GM21723 (cell line): ENCODE results near the gene ZFAND2A.
"Not testable (repeated sequence)": the region's sequence is repeated elsewhere in the genome, so short reads cannot be mapped to it uniquely, and the experiment has no call there.

Experiments
- ATAC-seq: cut with Tn5 transposase; IDR thresholded peaks from one replicate; pipeline ENCODE4 v1.9.1; 2021; ENCODE audit warnings: mild to moderate bottlenecking, moderate library complexity; ENCODE audit not compliant: unreplicated experiment

The ZFAND2A gene

DNA sequence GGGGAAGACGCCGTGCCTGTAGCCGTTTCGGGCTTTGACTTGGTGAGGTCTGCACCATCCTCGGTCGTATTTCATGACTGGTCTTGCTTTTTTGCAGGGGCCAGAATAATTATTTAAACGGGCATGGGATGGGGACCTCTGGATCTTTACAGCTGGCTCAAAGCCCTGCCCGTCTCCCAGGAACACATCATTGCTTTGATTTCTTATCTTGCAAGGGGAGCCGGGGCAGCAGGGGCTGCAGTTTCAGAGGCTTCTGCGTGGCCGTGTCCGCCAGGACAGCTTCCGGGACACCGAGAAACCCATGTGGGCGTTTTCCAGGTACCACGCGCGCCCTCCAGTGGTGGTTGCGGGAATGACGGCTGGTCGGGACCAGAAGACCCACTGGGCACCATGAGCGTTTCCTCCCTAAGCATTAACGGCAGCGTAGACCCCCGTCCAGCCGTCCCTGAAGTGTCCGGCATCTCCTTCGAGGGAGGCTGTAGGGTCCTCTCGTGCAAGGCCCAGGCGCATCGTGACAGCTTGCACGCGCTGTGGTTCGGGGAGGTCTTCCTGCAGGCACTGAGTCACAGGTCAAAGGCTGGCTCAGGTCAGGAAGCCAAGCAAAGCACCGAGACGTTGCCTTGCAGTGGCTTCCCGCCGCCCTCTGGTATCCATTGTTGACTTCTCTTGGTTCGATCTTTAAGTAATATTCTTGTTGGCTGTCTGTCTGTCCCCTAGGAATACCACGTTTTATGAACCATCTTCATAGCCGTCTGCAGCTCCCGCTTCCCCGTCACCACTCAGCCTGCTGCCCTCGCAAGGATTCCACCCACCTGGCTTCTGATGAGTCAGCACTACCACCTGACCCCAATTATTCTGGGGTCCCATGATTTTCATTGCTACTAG lies 16.2 kb upstream of the ZFAND2A start:
- ATAC-seq: no peak

DNA sequence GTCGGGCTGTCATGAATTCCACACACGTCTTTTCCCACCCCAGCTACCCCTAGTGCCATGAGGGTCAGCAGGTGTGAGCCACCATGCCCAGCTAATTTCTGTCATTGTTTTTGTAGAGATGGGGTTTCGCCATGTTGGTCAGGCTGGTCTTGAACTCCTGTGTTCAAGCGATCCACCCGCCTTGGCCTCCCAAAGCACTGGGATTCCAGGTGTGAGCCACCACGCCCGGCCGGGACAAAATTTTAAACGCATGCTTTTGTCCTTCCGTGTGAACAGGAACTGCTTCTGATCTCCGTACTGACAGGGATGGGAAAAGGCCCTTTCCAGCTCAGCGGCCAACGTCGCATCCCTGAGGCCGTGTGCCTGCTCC lies 15.6 kb upstream of the ZFAND2A start:
- ATAC-seq: no peak

DNA sequence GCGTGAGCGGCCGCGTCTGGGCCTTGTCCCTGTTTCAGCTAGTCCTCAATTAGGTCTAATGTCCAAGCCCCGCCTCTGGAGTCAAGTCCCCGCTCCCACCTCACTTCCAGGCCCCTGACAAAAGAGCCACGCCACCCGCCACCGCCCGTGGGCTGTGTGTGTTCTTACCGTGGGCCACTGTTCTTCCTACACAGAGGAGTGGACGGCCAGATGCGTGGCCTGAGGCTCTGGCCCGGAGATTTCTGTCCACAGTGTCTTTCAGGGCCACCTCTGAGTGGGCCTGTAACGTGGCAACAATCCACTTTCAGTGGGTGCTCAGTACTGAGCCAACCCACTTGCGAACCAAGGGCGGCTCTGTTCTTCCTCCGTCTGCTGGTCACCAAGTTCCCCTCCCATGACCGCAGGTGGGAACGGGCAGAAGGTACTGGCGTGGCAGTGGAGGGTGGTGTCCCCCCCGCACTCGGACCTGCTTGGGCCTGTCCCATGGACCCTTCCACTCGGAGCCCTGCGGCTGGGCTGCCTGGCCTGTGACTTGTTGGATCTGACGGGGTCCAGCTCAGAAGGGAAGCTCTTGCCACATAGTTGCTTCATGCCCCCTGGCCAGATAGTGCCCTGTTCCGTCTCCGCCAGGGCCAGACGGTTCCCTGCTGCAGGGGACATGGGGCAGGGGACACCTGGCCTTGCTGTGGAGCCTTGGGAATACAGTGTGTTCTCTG lies 15.0 kb upstream of the ZFAND2A start:
- ATAC-seq: no peak

DNA sequence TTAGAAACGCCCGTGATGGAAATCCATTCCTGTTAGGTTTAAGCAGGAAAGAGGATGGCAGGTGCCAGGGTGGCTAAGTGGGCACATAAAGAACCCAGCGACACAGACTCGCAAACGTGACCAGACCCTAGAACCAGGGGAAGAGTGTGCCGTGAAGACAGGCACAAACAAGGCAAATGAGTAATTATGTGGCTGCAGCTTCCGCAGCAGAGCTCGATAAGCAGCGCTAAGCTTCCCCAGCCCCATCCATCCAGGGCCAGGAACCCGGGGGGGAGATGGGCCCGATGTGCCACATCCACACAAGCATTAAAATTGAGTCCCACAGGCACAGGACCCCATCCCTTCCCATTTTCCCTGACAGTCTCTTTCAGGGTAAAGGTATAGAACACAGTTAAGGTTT lies 14.0 kb upstream of the ZFAND2A start:
- ATAC-seq: no peak

DNA sequence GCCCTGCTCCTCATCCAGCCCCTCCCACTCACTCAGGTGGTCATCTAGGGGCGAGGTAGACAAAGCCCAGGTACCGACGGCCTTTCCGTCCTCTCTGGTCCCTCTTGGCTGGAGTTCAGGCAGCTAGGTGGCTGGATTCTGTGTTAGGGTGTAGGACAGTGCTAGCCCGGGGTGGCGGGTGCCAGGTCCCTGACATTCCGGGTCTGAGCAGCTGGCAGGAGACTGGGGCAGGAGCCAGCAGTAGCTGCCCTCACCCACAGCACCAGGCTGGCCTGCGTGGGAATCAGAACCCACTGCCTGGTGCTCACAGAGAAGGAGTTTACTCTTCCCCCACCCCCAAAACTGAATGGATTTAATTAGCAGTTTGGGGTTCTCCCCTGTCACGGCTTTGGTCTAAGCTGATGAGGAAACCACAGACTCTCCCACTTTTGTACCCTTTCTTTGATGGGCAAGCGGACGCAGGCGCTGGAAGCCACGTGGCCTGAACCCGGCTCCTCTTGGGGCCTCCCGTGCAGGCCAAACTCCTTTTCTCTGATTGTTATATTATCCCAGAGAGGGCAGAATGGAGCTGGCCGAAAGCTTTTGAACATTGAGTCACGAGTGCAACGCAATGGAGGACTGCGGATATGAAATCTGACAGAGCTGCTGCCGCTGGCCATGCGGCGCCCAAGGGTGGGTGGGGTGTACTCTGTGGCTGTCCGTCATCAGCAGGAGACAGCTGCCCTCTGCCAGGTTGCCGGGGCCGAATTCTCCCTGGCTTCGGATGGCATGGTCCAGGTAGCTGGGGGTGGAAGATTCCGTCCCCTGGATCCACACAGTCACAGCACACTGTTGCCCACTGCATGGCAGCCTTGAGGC lies 12.9 kb upstream of the ZFAND2A start:
- no peak for ATAC-seq

DNA sequence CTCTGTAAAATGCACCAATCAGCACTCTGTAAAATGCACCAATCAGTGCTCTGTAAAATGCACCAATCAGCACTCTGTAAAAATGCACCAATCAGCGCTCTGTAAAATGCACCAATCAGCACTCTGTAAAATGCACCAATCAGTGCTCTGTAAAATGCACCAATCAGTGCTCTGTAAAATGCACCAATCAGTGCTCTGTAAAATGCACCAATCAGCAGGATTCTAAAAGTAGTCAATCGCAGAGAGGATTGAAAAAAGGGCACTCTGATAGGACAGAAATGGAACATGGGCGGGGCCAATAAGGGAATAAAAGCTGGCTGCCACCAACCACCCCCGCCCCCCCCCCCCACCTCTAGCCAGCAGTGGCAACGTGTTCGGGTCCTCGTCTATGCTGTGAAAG lies 11.5 kb upstream of the ZFAND2A start:
- not testable (repeated sequence) for ATAC-seq

DNA sequence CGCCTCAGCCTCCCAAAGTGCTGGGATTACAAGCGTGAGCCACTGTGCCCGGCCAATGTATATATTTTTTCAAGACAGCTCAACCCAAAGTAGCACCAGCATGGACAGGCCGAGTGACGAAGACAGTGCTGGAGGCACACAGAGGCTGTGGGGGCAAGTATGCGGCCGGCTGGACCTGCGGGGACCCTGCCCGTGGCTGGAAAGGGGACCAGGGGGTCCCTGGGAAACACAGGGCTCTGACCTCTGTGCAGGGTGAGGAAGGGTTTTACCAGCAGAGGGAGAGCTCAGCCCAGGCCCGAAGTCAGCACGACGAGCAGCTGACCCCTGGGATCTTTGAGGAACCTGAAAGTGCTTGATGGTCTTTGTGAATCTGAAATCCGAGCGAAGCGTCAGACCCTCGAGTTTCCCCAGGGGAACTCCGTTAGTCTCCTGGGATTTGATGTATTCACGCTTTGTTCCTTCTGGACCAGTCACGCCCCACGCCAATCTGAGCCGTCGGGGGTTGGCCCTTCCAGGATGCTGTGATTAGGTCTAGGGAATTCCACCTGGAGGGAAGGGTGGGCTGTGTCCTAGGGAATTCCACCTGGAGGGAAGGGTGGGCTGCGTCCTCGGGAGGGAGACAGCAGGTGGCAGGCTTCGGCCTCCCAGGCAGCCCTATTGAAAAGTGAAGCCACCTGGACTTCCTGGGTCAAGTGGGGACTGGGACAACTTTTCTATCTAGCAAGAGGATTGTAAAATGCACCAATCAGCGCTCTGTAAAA lies 10.9 kb upstream of the ZFAND2A start:
- no peak for ATAC-seq

DNA sequence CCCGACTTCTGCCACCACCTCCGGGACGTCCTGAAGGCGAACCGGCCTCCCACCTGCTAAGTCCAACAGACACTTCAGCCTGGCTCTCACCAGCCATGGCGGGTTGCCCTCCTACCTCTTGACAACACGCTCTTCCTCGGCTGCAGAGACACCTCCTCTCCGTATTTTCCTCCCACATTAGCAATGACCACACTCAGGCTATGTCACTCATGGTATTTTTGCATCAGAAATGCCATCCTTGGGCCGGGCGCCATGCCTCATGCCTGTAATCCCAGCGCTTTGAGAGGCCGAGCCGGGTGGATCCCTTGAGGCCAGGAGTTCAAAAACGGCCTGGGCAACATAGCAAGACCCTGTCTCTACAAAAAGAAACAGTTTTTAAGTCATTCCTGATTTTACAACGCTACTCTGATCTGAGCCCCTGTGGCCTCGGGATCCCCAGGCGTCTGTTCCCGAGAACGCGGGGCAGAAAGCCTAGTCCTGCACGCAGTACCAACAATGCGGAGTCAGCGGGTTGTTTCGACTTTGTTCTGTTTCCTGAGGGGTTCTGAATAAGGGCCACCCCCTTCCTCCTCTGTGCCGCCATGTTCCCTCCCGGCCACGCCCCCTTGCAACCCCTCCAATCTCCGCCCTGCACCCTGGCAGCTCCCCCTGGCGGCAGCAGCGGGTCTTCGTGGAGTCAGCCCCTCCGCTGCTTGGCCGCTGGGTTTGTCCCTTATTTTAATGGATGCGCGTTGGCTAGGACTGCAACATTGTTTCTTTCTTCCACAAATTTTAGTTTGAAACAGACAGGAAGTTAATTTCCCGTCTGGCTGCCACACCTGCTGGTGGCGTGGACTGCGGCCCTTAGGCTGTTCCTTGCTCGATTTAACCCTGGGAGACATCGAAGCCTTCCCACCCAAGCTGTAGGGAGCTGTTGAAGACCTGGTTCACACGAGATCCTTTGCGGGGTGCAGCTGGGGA lies 9.7 kb upstream of the ZFAND2A start:
- peak; percentile 74 for ATAC-seq

DNA sequence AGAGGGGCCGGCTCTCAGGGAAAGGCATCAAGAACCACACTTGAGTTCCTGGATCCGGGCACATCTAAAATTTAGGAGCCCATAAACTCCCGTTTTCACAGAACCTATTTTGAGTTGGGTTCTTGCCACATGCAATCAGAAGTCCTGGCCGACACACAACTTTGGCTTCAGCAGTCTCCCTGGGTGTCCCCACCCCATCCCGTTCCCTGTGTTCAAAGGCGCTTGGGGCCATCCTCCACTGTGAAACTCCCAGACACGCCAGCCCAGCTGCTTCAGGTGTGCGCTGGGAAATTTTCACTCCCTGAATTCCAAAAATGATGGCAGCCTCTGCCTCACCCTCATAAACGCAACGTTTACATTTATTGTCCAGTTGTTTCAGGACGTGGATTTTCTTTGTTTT lies 8.4 kb upstream of the ZFAND2A start:
- no peak for ATAC-seq

DNA sequence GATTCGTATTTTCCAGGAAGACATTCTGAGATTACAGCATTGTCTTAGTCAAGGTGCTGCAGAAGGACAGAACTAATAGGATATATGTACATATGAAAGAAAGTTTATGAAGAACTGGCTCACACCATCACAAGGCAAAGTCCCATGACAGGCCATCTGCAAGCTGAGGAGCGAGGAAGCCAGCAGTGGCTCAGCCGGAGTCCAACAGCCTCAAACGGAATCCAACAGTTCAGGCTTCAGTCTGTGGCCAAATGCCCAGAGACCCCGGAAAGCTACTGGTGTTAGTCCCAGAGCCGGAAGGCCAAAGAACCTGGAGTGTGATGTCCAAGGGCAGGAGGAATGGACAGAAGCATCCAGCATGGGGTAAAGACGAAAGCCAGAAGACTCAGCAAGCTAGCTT lies 4.4 kb upstream of the ZFAND2A start:
- ATAC-seq: no peak

DNA sequence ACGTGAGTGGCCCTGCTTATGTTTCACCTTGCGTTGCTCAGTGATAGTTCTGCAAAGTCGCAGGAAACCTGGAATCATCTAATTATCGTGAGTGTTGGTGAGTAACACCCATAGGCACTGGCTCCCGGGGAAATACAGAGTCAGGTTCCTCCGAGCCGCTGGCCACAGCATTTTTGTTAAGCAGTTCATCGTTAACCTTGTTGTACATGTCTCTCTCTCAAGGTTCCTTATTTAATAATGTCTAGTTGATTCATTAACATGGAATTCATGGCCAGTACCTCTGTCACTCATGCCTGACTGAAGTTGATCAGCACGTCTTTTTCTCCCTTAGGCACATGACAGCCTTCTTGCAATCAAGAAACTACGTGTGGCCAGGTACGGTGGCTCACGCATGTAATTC lies 3.1 kb upstream of the ZFAND2A start:
- ATAC-seq: no peak

DNA sequence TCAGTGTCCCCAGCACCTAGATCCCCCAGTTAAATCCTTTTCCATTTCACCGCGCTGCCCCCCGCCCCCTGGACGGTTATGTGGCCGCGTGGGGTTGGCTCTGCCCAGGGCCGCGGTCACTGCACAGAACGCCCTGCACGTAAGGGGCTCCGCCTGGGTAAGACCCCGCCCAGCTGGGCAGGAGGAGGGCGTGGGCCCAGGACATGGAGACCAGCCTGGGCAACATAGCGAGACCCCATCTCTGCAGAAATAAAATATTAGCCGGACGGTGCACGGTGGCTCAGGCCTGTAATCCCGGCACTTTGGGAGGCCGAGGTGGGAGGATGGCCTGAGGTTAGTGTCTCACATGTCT lies 650 bp upstream of the ZFAND2A start:
- peak; percentile 31 for ATAC-seq

DNA sequence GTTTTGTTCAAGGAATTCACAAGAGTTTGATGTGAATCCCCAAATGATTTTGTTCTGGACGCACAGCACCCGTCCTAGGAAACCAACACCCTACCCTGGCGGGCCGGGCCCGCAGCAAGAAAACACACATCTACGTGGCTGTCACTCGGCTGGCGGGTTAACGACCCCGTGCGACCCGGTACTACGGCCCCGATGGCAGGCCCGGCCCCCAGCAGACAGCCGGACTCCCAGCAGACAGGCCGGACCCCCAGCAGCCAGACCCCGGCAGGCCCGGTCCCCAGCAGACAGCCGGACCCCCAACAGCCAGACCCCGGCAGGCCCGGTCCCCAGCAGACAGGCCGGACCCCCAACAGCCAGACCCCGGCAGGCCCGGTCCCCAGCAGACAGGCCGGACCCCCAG lies 765 bp downstream of the ZFAND2A start:
- not testable (repeated sequence) for ATAC-seq

DNA sequence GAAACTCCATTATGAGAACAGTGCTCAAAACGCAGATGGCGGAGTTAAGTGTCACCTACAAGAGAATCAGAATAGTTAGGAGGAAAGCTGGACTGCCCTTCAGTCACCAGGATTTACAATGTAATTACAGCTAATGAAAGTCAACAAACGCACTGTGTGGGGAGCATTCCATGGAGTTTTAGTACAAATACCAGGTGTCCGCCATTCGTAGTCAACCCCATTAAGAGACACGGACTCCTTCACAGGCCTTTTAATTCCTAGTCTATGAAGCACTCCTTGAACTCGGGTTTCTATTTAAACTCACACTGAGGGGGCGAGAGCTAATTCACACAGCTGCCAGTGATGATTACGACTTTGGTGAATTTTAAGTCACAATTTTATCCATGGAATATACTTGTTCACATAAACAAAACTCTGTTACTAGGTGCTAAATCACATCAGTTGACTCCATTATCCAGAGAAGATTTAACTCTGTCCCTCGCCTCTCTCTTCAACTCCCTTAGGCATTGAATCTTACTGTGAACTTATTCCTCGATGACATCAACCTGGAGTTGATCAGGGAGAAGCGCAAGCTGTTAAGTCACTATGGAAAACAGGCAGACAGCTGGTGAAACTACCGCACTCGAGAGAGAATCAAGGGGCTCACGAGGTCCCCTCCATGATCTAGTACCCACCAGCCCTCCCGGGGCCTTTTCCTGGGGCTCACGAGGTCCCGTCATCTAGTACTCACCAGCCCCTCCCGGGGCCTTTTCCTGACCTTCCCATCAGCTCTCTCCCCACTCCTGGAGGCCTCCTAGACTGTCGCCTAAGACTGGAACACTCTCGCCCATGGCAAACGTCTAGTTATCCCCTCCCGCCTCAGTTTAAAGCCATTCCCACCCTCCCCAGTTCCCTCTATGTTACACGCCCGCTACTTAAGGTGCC lies 1.5 kb downstream of the ZFAND2A start:
- ATAC-seq: no peak

DNA sequence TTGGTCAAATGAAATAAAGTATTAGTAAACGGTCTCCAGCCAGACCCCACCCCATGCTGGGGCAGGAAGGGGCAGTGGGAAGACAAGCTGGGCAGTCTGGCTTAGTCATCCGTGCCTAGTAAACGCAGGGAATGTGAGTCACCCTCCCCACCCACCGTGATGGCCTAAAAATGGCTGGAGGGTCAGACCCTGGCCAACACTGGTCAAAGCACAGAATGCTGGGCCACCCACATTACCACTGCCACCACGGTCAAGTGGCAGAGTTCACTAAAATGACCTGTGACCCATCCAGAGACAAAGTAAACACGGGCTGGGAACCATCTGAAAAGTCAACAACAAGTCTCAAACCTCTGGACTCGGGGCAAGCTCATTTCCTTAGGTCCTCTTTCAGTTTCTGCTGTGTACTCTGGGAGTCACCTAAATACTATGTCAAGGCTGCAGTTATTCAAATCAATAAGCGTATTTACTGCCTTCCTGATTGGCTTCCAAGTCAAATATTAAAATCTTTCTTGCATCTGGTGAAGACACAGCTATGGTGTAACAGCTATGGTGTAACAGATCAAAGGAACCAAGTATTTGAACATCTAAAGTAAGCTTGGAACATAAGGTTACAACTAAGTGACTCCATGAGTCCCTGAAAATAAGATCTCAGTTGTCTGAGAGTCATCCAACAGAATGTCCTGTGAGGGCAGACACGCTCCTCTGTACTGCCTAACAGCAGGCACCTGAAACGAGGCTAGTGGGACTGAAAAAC lies 3.0 kb downstream of the ZFAND2A start:
- ATAC-seq: no peak

DNA sequence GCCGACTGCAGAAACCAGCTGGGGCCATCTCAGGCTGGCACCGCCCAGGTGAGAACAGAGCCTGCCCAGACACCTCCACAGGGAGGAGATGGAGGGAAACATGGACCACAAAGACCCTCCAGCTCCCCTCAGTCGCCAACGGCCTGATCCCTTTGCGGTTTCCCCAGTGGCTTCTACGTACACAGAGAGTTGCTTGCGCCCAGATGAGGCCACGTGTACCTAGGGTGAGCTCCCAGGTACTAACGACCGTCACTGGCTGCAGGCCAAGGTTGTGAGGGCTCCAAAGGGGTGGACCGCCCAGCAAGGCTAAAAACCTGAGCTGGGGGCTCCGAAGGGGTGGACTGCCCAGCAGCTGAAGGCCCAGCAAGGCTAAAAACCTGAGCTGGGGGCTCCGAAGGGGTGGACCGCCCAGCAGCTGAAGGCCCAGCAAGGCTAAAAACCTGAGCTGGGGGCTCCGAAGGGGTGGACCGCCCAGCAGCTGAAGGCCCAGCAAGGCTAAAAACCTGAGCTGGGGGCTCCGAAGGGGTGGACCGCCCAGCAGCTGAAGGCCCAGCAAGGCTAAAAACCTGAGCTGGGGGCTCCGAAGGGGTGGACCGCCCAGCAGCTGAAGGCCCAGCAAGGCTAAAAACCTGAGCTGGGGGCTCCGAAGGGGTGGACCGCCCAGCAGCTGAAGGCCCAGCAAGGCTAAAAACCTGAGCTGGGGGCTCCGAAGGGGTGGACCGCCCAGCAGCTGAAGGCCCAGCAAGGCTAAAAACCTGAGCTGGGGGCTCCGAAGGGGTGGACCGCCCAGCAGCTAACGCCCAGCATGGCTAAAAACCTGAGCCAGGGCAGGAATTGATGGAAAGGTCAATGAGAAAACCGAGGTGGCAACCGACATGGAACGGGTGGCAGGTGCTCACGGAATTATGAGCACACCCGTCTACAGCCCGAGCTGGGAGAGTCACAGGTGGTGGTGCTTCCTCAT lies 3.9 kb downstream of the ZFAND2A start:
- not testable (repeated sequence) for ATAC-seq
